Activated naive CD4-positive, alpha-beta T cell treated with anti-CD3 and anti-CD28 coated beads, Interleukin-2, amount 50 U/mL, for 24 hours (primary cell): ENCODE results near the gene GALM.
A peak's percentile ranks its signal among the peaks of the same experiment; 100 is the strongest.

Source experiments
- H3K27ac Mint-ChIP-seq: one replicate; pipeline ENCODE4 v1.8.0; 2021; ENCODE audit warnings: mild to moderate bottlenecking, mixed read lengths
- H3K27me3 Mint-ChIP-seq: one replicate; pipeline ENCODE4 v1.8.0; 2021; ENCODE audit warnings: mixed read lengths
- H3K36me3 Mint-ChIP-seq: one replicate; pipeline ENCODE4 v1.8.0; 2021; ENCODE audit warnings: mixed read lengths
- H3K4me1 Mint-ChIP-seq: one replicate; pipeline ENCODE4 v1.8.0; 2021; ENCODE audit warnings: mixed read lengths
- H3K4me3 Mint-ChIP-seq: one replicate; pipeline ENCODE4 v1.8.0; 2021; ENCODE audit warnings: mild to moderate bottlenecking, mixed read lengths
- H3K9me3 Mint-ChIP-seq: one replicate; pipeline ENCODE4 v1.8.0; 2021; ENCODE audit warnings: mixed read lengths

GALM gene

DNA sequence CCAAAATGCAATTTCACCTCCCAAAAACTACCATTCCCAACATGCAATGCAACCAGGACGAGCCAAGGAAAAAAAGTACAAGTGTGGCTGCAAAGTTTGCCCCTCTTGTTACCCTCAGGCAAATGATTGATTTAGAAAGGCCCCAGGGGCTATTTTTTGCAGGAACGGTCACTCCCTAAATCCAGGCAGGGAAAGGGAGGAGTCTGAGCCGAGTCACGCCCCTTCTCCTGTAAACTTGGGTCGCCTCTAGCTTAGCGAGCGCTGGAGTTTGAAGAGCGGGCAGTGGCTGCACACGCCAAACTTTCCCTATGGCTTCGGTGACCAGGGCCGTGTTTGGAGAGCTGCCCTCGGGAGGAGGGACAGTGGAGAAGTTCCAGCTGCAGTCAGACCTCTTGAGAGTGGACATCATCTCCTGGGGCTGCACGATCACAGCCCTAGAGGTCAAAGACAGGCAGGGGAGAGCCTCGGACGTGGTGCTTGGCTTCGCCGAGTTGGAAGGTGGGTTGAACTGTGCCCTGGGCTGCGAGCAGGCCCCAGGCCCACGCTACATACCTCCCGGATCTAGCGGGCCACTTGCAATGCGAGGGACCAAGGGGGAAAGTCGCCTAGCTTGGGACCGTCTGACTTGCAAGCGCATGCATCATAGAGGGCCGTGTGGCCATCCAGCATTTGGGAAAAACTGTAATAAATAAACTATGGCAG lies at the start of gene GALM:
GALM (plus strand) TSS at position 261 of the 702 bp plus-strand sequence; CDS start at position 309, 48 bp downstream.
- Mint-ChIP-seq H3K9me3 (no peaks in the 10 kb centered on the region), H3K36me3 (peaks cover 4% of the 10 kb centered on the region), H3K4me3 (peak within 1 kb of the TSS; percentile 89), H3K27ac (peak within 1 kb of the TSS; percentile 99), H3K27me3 (no peaks in the 10 kb centered on the region), H3K4me1 (peaks cover 63% of the 10 kb centered on the region)

DNA sequence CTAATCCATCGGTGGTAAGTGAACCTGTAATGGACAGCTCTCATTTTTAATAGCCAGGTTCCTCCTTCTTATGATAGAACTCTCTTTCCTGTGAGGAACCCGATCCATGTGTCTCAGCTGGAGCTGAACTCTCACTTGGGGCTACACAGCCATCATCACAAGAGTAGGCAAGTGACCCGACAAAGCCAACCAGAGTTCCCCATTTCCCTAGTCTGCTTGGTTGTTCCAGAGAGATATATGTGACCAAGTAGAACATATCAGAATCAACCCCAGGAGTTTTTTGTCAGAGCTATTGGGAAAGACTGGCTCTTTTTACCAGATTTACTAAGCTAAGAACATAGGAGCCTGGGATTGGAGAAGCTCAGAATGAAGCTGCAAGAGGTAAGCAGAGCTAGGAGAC lies 48.6 kb upstream of the GALM start:
- Mint-ChIP-seq H3K4me3 (no peak overlapping the region), H3K27me3 (no peaks in the 10 kb centered on the region), H3K36me3 (no peaks in the 10 kb centered on the region), H3K9me3 (no peaks in the 10 kb centered on the region), H3K4me1 (no peaks in the 10 kb centered on the region), H3K27ac (no peak overlapping the region)

DNA sequence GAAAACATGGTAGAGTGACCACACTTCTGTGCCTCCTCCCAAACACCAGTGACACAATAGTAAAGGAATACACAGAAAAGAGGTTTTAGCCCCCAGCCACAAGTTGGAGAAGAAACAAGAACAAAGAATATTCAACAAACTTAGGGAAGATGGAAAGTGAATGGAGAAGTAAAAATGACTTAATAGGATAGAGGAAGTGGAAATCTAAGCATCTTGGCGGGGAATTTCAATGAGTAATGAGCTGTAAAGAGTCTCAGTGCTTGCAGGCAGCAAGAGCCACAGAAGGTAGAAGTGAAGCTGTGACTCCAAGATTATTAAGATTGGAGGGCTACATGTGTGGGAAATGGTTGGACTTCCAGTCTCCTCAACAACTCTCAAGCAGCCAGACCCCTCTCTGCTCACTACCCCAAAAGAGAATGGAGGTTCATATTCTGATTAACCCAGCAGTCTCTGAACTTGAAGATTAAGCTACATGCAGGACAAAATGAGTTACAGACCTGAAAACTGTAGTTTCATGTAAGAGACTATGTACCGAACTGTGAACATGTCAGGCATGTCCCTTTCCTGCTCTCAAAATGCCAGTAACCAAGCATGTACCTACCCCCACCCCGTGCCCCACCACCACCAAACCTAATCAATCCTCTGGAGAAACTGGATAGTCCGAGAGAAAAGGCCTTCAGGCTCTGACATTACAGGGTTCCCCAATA lies 46.3 kb upstream of the GALM start:
- no peak overlapping the region for H3K27ac Mint-ChIP-seq
- H3K36me3 Mint-ChIP-seq: no peaks in the 10 kb centered on the region
- H3K27me3 Mint-ChIP-seq: no peaks in the 10 kb centered on the region
- H3K9me3 Mint-ChIP-seq: no peaks in the 10 kb centered on the region
- H3K4me1 Mint-ChIP-seq: no peaks in the 10 kb centered on the region
- no peak overlapping the region for H3K4me3 Mint-ChIP-seq

DNA sequence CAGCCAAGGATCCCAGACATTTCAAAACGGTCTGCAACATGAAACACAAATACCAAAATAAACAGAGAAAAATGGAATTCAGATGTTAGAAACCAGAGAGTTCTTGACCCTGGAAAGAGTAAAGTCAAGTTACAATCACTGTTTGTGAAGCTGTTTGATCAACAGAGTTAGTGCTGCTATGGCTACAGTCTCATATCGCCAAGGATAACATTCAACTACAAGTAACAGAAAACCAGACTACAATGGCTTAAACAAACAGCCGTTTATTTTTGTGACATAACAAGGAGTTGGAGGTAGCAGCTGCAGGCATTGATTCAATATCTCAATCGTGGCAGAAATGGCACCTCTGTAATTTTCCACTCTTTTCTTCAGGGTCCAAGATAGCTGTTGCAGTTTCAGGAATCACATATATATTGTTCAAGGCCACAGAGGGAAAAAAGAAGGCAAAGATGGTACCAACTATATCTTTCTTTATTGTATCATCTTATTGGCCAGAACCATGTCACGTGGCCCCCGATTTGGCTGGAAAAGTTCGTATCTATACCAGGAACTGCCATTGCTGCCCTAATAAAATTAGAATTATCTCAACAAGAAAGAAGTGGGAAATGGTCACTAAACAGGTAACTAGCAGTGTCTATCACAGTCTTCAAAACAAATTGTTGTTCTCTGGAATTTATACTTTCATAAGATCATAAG lies 45.5 kb upstream of the GALM start:
- H3K27me3 Mint-ChIP-seq: no peaks in the 10 kb centered on the region
- no peaks in the 10 kb centered on the region for H3K9me3 Mint-ChIP-seq
- H3K36me3 Mint-ChIP-seq: no peaks in the 10 kb centered on the region
- H3K27ac Mint-ChIP-seq: no peak overlapping the region
- H3K4me1 Mint-ChIP-seq: no peaks in the 10 kb centered on the region
- H3K4me3 Mint-ChIP-seq: no peak overlapping the region

DNA sequence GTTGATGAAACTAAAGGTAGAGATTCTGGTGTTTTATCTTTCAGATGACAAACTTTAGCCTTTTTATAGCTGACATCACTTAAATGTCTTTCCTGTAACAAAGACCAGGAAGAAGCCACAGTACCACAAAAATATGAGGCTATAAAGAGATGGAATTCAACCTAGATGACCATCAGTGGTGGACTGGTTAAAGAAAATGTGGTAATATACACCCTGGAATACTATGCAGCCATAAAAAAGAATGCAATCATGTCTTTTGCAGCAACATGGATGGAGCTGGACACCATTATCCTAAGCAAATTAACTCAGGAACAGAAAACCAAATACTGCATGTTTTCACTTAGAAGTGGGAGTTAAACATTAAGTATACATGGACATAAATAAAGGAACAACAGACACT lies 44.9 kb upstream of the GALM start:
- Mint-ChIP-seq H3K36me3 (no peaks in the 10 kb centered on the region), H3K9me3 (no peaks in the 10 kb centered on the region), H3K4me1 (peaks cover 1% of the 10 kb centered on the region), H3K27me3 (no peaks in the 10 kb centered on the region), H3K4me3 (no peak overlapping the region), H3K27ac (no peak overlapping the region)

DNA sequence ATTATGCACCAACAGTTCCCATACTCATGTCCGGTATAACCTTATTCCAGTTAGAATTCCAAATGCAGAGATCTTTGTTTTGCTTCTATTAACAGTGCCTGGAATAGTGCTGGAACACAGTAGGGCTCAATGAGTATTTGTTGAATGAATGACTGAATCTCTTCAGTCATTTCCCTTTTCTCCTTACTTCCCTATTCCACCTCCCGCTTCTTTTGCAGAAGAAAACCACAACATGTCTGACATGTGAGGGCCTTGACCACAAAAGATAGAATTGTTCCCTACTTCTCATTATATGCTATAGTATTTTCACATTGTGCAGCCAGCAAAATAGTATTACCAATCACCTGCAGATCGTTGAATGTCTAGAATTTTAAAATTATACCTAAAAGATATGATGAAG lies 43.7 kb upstream of the GALM start:
- Mint-ChIP-seq H3K27me3 (no peaks in the 10 kb centered on the region), H3K36me3 (no peaks in the 10 kb centered on the region), H3K4me1 (peaks cover 11% of the 10 kb centered on the region), H3K27ac (no peak overlapping the region), H3K9me3 (no peaks in the 10 kb centered on the region), H3K4me3 (no peak overlapping the region)

DNA sequence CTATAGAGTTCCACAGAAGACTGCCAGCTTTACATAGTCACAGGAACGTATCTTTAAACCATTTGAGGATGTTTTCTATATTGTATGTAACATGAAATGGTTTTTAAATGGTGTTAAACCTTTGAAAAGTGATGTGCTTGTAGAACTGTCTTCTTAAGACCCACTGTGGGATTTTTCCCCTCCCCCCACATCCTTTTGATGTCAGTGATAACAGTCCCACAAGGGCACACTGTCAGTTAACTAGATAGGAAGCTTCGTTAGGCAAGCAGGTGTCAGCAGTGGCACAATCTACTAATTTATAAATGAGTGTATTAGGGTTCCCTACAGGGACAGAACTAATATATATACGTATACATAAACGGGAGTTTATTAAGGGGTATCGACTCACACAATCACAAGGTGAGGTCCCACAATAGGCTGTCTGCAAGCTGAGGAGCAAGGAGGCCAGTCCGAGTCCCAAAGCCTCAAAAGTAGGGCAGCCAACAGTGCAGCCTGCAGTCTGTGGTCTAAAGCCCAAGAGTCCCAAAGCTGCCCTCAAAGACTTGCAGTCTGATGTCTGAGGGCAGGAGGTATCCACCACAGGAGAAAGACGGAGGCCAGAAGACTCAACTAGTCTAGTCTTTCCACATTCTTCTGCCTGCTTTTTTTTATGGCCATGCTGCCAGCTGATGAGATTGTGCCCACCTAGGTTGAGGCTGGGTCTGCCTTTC lies 39.4 kb upstream of the GALM start:
- H3K9me3 Mint-ChIP-seq: no peaks in the 10 kb centered on the region
- H3K4me3 Mint-ChIP-seq: peak overlapping the region; percentile 26
- H3K36me3 Mint-ChIP-seq: no peaks in the 10 kb centered on the region
- H3K27ac Mint-ChIP-seq: no peak overlapping the region
- peaks cover 11% of the 10 kb centered on the region for H3K4me1 Mint-ChIP-seq
- H3K27me3 Mint-ChIP-seq: no peaks in the 10 kb centered on the region

DNA sequence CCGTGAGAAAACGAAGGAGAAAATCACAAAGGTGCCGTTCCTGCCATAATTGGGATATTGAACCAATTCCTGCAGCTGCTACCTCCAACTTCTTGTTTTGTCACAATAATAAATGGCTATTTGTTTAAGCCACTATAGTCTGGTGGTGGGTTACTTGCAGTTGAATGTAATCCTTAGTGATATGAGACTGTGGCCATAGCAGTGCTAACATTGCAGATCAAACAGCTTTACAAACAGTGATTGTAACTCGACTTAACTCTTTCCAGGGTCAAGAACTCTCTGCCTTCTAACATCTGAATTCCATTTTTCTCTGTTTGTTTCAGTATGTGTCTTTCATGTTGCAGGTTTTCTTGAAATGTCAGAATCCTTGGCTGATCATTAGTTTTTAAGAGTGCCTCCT lies 38.5 kb upstream of the GALM start:
- no peak overlapping the region for H3K27ac Mint-ChIP-seq

DNA sequence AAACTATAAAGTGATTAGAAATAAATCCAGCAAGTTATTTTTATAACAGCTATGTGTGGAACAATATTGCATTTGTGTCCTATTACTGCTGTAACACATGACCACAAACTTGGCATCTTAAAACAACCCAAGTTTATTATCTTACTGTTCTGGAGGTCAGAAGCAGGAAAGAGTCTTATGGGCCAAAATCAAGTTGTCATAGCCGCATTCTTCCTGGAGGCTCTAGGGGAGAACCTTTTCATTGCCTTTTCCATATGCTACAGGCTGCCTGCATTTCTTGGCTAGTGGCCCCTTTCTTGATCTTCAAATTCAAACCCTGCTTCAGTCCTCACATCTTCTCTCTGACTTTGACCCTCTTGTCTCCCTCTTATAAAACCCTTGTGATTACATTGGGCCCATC lies 36.2 kb upstream of the GALM start:
- Mint-ChIP-seq H3K4me3 (no peak overlapping the region), H3K9me3 (no peaks in the 10 kb centered on the region), H3K4me1 (peaks cover 21% of the 10 kb centered on the region), H3K36me3 (no peaks in the 10 kb centered on the region), H3K27ac (no peak overlapping the region), H3K27me3 (no peaks in the 10 kb centered on the region)

More for the DNA sequence above, 38.5 kb upstream of the GALM start:
- no peaks in the 10 kb centered on the region for H3K9me3 Mint-ChIP-seq
- H3K4me1 Mint-ChIP-seq: peaks cover 11% of the 10 kb centered on the region
- no peaks in the 10 kb centered on the region for H3K36me3 Mint-ChIP-seq
- no peaks in the 10 kb centered on the region for H3K27me3 Mint-ChIP-seq
- H3K4me3 Mint-ChIP-seq: no peak overlapping the region

DNA sequence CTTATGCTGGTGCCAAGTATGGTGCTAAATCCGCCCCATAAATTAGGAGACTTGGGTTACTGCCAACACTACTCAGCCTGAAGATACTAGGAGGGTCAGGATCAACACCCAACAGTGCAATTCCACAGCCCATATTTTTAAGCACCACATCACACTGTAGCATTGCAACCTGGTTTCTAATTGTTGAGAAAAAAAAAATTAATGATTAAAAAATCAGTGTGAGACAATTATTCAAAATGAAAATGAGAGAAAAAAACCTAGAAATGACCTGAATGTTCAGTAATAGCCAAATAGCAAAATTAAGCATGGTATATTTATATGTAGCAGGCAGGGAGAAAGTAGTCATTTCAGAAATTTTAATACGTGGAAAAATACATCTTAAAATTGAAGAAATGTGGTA lies 33.9 kb upstream of the GALM start:
- H3K27ac Mint-ChIP-seq: no peak overlapping the region
- H3K4me1 Mint-ChIP-seq: peaks cover 12% of the 10 kb centered on the region
- no peaks in the 10 kb centered on the region for H3K9me3 Mint-ChIP-seq

DNA sequence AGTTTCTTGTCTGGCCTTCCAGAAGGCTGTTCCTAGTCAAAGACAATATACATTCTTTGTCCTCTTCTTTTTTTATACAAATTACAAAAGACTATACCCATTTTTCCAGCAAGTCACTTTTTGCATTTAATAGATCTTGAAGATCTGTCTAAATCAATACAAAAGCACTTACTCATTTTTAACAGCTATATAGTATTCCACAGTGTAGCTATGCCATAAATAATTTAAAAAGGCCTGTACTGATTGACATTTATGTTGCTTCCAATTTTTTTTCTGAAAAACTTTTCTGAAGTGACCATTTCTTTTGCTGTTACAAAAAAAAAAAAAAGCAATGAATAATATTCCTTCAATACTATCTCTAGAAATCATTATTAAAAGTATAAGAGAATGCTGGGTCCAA lies 32.9 kb upstream of the GALM start:
- no peak overlapping the region for H3K4me3 Mint-ChIP-seq
- no peak overlapping the region for H3K27ac Mint-ChIP-seq
- H3K9me3 Mint-ChIP-seq: no peaks in the 10 kb centered on the region
- H3K27me3 Mint-ChIP-seq: no peaks in the 10 kb centered on the region
- no peaks in the 10 kb centered on the region for H3K36me3 Mint-ChIP-seq
- H3K4me1 Mint-ChIP-seq: peaks cover 10% of the 10 kb centered on the region

More for the DNA sequence above, 33.9 kb upstream of the GALM start:
- Mint-ChIP-seq H3K4me3 (no peak overlapping the region), H3K27me3 (no peaks in the 10 kb centered on the region), H3K36me3 (no peaks in the 10 kb centered on the region)

DNA sequence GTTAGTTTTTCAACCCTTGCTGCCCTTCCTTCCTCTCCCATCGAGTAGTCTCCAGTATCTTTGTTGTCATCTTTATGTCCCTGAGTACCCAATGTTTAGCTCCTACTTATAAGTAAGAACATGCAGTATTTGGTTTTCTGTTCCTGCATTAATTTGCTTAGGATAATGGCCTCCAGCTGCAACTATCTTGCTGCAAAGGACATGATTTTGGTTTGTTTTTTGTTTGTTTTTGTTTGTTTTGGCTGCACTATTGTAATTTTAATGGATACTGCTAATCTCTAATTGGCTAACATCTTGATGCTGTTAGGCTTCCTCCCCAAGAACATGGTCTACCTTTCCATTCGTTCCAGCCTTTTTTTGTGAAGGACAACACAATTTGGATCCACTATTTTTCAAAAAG lies 32.0 kb upstream of the GALM start:
- Mint-ChIP-seq H3K36me3 (no peaks in the 10 kb centered on the region), H3K4me3 (no peak overlapping the region), H3K9me3 (no peaks in the 10 kb centered on the region), H3K27me3 (no peaks in the 10 kb centered on the region), H3K4me1 (peaks cover 10% of the 10 kb centered on the region), H3K27ac (peak overlapping the region; percentile 46)

DNA sequence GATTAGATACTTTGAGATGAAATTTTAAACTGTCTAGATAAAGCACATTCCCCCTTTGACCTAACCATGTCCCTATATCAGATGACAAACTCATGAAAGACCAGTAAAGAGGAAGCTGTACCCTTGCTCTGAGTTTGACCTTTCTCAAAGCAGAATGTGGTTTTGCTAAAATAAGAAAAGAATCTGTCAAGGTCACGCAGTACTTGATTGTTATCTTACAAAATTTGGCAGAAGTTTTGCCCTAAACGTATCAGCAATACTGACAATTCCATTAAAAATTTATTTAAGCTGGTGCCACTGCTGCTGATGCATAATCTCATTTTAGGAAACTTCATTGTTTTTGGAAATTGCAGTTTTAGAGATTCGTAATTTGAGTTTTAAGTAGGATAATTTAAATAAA lies 31.2 kb upstream of the GALM start:
- H3K27me3 Mint-ChIP-seq: no peaks in the 10 kb centered on the region
- H3K9me3 Mint-ChIP-seq: no peaks in the 10 kb centered on the region
- peaks cover 10% of the 10 kb centered on the region for H3K4me1 Mint-ChIP-seq
- no peaks in the 10 kb centered on the region for H3K36me3 Mint-ChIP-seq
- no peak overlapping the region for H3K4me3 Mint-ChIP-seq
- no peak overlapping the region for H3K27ac Mint-ChIP-seq

DNA sequence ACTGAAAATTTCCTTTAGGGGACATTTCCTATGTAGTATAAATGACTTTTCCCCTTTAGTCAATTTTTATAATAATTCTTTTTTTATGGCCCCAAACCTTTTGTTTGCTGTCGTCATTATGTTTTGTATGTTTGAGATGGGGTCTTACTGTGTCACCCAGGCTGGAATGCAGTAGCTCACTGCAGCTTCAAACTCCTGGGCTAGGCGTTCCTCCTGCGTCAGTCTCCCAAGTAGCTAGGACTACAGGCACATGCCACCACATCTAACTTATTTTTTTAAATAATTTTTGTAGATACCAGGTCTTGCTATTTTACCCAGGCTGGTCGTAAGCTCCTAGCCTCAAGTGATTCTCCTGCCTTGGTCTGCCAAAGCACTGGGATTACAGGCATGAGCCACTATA lies 30.8 kb upstream of the GALM start:
- peaks cover 10% of the 10 kb centered on the region for H3K4me1 Mint-ChIP-seq

DNA sequence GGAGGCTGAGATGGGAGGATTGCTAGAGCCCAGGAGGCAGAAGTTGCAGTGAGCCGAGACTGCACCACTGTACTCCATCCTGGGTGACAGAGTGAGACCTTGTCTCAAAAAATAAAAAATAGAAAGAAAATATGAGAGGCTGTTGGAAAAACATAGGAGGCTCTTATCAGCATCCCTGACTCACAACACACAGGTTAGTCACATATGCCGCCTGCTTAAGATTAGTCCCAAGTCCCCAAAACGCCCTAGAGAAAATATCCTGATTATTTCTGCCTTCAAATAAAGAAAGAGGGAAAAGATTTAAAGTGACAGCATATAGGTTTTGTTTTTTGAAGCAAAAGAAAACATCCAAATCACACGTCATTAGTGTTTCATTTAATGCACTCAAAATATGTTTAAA lies 29.8 kb upstream of the GALM start:
- Mint-ChIP-seq H3K4me1 (peaks cover 10% of the 10 kb centered on the region), H3K4me3 (no peak overlapping the region), H3K9me3 (no peaks in the 10 kb centered on the region), H3K27ac (no peak overlapping the region), H3K36me3 (no peaks in the 10 kb centered on the region), H3K27me3 (no peaks in the 10 kb centered on the region)

More for the DNA sequence above, 30.8 kb upstream of the GALM start:
- Mint-ChIP-seq H3K27ac (no peak overlapping the region), H3K27me3 (no peaks in the 10 kb centered on the region), H3K36me3 (no peaks in the 10 kb centered on the region), H3K9me3 (no peaks in the 10 kb centered on the region), H3K4me3 (no peak overlapping the region)
